GM12875 (cell line): ENCODE data around the gene MYOG.

Experiments used
- H3K4me3 ChIP-seq: one replicate; pipeline ENCODE4 v1.5.1; 2011; ENCODE audit warnings: low read depth, low read length, control low read depth
- TF ChIP-seq, protein P1 (sequence below): IDR thresholded peaks from 2 replicates; pipeline ENCODE4 v1.5.1; 2011; ENCODE audit warnings: low read depth, mild to moderate bottlenecking, control low read depth, inconsistent platforms, low read length, moderate library complexity, borderline replicate concordance; ENCODE audit not compliant: insufficient read depth

Gene MYOG

DNA sequence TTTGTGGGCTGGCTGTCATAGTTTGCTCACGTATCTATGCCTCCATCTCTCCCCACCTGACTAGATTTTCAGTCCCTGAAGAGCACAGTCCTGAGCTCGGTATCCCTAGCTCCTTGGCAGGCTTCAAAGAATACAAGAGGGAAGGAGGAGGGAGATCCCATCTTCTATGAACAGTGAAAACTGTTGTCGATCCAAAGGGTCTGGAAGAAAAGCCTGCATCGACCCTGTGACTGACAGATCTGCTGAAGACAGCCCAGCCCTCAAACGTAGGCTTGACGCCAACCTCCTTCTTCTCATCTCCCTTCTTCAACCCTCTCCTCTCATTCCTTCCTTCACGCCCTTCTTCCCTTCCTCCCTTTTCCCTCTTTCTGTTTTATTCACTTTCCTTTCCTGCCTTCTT, 28.4 kb upstream of the MYOG start:
- no peak overlapping the region for H3K4me3 ChIP-seq
- TF ChIP-seq, protein P1, sequence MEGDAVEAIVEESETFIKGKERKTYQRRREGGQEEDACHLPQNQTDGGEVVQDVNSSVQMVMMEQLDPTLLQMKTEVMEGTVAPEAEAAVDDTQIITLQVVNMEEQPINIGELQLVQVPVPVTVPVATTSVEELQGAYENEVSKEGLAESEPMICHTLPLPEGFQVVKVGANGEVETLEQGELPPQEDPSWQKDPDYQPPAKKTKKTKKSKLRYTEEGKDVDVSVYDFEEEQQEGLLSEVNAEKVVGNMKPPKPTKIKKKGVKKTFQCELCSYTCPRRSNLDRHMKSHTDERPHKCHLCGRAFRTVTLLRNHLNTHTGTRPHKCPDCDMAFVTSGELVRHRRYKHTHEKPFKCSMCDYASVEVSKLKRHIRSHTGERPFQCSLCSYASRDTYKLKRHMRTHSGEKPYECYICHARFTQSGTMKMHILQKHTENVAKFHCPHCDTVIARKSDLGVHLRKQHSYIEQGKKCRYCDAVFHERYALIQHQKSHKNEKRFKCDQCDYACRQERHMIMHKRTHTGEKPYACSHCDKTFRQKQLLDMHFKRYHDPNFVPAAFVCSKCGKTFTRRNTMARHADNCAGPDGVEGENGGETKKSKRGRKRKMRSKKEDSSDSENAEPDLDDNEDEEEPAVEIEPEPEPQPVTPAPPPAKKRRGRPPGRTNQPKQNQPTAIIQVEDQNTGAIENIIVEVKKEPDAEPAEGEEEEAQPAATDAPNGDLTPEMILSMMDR, result no peak

DNA sequence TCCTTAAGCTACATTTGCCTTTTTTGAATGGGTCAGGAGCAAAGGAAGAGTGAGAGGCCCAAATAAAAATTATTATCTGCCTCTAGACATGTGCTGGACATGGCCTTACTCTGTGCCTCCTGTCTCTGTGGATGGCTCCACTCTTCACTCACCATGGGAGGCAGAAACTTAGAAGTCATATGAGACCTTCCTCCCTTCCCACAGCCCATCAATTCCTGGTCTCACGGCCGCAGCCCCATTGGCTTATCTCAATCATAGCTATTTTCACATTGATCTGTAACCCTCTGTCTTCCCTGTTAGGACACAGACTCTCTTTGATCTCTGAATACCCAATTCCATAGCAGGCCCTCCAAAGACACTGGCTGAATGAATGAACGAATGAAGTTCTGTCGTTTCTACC, 27.5 kb upstream of the MYOG start:
- no peak overlapping the region for H3K4me3 ChIP-seq
- TF ChIP-seq, protein P1, result no peak

DNA sequence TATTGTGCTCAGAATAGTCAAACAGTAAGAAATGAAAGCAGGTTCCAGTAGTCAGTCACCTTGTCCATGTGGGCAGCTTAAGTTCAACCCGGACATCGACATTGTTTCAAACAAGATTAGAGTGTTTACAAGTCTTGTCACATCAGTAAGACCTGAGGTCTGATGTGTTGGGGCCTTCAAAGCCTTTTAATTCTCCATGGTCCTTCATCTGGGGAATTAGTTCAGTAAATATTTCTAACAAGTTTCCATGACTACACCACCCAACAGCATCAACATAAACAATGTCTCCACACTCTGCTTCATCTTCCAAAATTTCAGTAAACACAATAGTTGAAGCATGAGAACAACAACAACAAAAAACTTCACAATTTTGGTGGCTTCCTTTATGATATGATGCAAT, 26.7 kb upstream of the MYOG start:
- TF ChIP-seq, protein P1, result no peak
- H3K4me3 ChIP-seq, result no peak overlapping the region

DNA sequence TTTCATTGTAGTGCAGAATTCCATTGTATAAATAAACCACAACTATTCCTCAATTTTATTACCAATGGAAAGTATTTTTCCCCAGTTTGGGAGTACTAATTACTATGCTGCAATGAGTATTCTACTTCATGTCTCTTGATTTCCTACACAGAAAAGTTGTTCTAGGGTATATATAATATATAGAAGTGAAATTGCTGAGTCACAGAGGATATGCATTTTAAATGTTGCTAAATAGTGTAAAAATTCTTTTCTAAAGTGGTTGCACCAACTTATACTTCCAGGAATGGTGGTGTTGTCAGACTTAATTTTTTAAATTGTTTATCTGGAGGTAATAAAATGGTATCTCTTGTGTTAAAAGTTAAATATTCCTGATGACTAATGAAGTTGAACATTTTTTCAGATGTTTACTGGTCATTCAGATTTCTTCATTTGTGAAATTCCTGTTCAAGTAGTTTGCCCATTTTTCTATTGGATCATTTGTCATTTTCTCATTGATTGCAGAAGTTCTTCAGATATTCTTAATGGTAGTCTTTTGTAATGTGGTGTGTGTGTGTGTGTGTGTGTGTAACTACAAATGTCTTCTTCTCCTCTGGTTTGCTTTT, 19.1 kb upstream of the MYOG start:
- TF ChIP-seq, protein P1, result no peak
- no peak overlapping the region for H3K4me3 ChIP-seq

DNA sequence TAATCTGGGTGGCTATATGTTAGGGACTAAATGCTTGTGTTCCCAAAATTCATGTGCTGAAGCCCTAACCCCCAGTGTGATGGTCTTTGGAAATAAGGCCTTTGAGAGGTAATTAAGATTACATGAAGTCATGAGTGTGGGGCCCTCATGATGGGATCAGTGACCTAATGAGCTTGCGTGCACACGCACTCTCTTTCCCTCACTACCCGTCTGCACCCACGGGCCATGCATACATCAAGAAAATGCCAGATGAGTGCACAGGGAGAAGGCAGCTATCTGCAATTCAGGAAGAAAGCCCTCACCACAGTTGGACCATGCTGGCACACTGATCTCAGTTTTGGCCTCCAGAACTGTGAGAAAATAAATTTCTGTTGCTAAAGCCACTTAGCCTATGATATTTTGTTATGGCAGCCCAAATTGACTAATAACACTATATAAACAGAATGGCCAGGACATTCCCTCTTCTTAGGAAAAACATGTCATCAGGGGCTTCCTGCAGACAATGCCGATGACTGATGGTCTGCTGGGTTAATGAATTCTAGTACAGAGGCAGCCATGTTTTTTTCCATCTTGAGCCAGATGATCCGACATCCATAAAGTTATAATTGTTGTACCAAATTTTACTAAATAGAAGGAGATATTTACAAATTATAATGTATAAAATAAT, 18.1 kb upstream of the MYOG start:
- TF ChIP-seq, protein P1, result no peak
- no peak overlapping the region for H3K4me3 ChIP-seq

DNA sequence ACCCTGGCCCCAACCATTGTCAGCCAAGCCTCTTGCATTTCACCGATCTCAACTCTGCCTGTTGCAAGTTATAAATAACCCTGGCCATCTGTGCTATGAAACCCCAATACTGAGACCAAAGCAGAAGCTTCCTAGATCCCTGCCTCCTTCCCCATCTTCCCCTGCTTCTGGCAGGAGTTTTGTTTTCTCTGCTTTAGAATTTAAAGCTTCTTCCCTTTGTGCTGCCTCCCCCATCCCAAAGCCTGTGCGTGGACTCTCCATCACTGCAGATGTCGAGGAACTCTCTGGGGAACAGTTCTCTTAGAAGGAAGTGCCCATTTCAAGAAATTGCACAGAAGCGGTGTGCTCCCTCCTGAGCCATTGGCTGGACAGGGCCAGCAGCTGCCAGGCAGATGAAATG, 17.4 kb upstream of the MYOG start:
- TF ChIP-seq, protein P1, result no peak

More for the DNA sequence above, 17.4 kb upstream of the MYOG start:
- no peak overlapping the region for H3K4me3 ChIP-seq
